Measurements from ENCODE around the gene SWSAP1. TPM values are rescaled to one million over a fixed set of nuclear protein-coding genes. Genes with fewer than 3 reads are reported as not detected.
A peak's percentile ranks its signal among the peaks of the same experiment; 100 is the strongest.

SWSAP1 gene
- total and polyA plus RNA-seq, 9 of the 15 experiments (the other 6 are each of a cell fraction or from before 2014, with no cell fraction given) = 0.18 to 2.8 (median 1.7) TPM

GRCh38 chr19:11382898-11383705 lies 8.6 kb downstream of the SWSAP1 start (continued):
- TF ChIP-seq ESRRB (CRISPR knock-in tag; IDR thresholded peaks at IDR 0.05; ENCODE audit: borderline replicate concordance) (no peak), RHOXF2B (CRISPR knock-in tag; conservative IDR thresholded peaks at IDR 0.05) (no peak), ZNF644 (tag; IDR thresholded peaks at IDR 0.05; ENCODE audit: low read depth) (no peak), ARHGAP35 (IDR thresholded peaks at IDR 0.05; ENCODE audit: partially characterized antibody) (no peak), IRF9 (tag; IDR thresholded peaks at IDR 0.05) (no peak), MECOM (CRISPR knock-in tag; IDR thresholded peaks at IDR 0.05) (no peak), CCNT2 (IDR thresholded peaks at IDR 0.05; ENCODE audit: borderline replicate concordance, extremely low read depth, insufficient read length, low read depth, low read length) (peak; percentile 86), PTRF (tag; IDR thresholded peaks at IDR 0.05) (no peak), NONO (IDR thresholded peaks at IDR 0.05; ENCODE audit: low read depth in 2 of 2, low read length in 1 of 2) (0 out of 4 replicates have a peak, but pooled peaks of 1 of the 2 experiments have one; percentile 70), MLX (CRISPR knock-in tag; conservative IDR thresholded peaks at IDR 0.05) (no peak), ETV1 (tag; conservative IDR thresholded peaks at IDR 0.05; ENCODE audit: low read depth) (peak; percentile 9; the same call in 1 of the 2 replicates), ZNF584 (CRISPR knock-in tag; IDR thresholded peaks at IDR 0.05; ENCODE audit: low read depth) (no peak), ZNF282 (CRISPR knock-in tag; IDR thresholded peaks at IDR 0.05) (peak; percentile 59; the same call in 1 of the 2 replicates), FOSL1 (tag; conservative IDR thresholded peaks at IDR 0.05) (peak; percentile 40), TAF9B (IDR thresholded peaks at IDR 0.05; ENCODE audit: partially characterized antibody) (no peak), SIX5 (IDR thresholded peaks at IDR 0.05; ENCODE audit: borderline replicate concordance in 1 of 2, insufficient read depth in 1 of 2, low read depth in 1 of 2, low read length in 2 of 2) (no peak), STAG1 (CRISPR knock-in tag; IDR thresholded peaks at IDR 0.05; ENCODE audit: borderline replicate concordance) (no peak; the same call in 1 of the 2 replicates), GTF3C2 (IDR thresholded peaks at IDR 0.05; ENCODE audit: borderline replicate concordance, extremely low read depth, insufficient read length) (no peak), CBFB (CRISPR knock-in tag; IDR thresholded peaks at IDR 0.05) (peak; percentile 50; the same call in 1 of the 2 replicates), NFIC (IDR thresholded peaks at IDR 0.05) (peak; percentile 61), CBFA2T2 (conservative IDR thresholded peaks at IDR 0.05) (peak; percentile 71), TRIM24 (IDR thresholded peaks at IDR 0.05) (no peak), BDP1 (IDR thresholded peaks at IDR 0.05; ENCODE audit: insufficient read depth, insufficient read length) (no peak)
